ENCODE measurements around the gene ATXN1L.
"Not testable (repeated sequence)": the region's sequence is repeated elsewhere in the genome, so short reads cannot be mapped to it uniquely, and the experiment has no call there.

ATXN1L gene, protein sequence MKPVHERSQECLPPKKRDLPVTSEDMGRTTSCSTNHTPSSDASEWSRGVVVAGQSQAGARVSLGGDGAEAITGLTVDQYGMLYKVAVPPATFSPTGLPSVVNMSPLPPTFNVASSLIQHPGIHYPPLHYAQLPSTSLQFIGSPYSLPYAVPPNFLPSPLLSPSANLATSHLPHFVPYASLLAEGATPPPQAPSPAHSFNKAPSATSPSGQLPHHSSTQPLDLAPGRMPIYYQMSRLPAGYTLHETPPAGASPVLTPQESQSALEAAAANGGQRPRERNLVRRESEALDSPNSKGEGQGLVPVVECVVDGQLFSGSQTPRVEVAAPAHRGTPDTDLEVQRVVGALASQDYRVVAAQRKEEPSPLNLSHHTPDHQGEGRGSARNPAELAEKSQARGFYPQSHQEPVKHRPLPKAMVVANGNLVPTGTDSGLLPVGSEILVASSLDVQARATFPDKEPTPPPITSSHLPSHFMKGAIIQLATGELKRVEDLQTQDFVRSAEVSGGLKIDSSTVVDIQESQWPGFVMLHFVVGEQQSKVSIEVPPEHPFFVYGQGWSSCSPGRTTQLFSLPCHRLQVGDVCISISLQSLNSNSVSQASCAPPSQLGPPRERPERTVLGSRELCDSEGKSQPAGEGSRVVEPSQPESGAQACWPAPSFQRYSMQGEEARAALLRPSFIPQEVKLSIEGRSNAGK

DNA sequence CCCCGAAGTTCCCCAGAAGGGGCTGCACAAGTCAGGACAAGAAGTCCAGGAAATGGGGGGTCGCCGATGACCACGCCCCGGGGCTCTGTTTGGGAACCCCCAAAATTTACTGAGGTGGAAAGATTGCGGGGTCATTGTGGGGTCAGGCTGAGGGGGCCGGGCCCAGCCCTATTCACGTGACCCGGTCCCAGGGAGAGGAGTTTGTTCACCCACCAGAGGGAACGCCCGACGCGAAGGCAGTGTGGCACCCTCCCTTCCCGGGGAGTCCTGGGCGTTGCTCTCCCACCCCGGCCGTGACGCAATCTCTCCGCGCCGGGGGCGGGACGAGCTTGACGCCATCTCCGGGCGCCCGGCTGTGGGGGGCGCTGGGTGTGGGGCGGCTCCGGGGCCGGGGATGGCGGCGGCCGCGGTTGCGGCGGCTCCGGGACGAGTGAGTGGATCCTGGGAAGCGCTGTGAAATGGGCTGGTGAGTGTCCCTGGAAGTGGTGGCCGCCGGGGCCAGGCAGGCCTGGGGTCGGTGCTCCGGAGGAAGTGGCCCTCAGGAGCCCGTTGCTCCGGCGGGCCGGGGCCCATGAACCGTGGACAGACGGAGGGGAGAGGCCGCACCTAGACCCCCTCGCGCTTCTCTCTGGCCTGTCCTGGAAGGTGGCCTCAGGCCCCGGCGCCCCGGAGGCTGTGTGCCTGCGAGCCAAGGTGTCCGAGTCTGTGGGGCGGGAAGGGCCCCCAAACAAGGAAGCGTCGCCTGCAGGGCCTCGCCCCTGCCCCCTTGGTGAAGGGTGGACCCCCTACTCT, at the start of gene ATXN1L:
ATXN1L (plus strand) TSS at position 338 of the 792 bp plus-strand sequence. CDS start 3,765 bp downstream, outside the sequence.
- FAIRE-seq (no peak), DNase-seq (ENCODE audit: insufficient read length, low spot score) (peak; percentile 65)
- TF ChIP-seq, protein P1, sequence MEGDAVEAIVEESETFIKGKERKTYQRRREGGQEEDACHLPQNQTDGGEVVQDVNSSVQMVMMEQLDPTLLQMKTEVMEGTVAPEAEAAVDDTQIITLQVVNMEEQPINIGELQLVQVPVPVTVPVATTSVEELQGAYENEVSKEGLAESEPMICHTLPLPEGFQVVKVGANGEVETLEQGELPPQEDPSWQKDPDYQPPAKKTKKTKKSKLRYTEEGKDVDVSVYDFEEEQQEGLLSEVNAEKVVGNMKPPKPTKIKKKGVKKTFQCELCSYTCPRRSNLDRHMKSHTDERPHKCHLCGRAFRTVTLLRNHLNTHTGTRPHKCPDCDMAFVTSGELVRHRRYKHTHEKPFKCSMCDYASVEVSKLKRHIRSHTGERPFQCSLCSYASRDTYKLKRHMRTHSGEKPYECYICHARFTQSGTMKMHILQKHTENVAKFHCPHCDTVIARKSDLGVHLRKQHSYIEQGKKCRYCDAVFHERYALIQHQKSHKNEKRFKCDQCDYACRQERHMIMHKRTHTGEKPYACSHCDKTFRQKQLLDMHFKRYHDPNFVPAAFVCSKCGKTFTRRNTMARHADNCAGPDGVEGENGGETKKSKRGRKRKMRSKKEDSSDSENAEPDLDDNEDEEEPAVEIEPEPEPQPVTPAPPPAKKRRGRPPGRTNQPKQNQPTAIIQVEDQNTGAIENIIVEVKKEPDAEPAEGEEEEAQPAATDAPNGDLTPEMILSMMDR (IDR thresholded peaks at IDR 0.05; ENCODE audit: insufficient read depth, missing control alignments) = no peak

- DNase-seq (ENCODE audit: insufficient read length, low spot score) = no peak
- no peak for FAIRE-seq
- TF ChIP-seq, protein P1 (IDR thresholded peaks at IDR 0.05; ENCODE audit: insufficient read depth, missing control alignments) = no peak
These were observed 49.2 kb upstream of the ATXN1L start for GRCh38 chr16:71796501-71797097.

DNA sequence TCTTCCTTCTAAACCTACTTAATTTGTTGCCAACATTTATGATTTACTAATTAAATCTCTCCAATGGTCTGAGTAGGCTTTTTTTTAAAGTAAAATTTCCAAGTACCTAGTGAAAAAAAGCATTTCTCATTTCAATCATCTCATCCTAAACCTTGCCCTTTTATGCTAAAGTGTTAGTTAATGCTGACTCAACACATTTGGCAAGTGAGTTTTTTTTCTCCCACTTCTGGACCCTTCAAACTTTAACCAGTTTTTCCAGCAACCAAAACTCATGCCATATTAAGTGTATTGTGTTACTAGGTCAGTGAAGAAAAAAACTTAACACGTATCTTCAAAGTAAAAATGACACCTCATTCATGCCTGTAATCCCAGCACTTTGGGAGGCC, 42.5 kb upstream of the ATXN1L start:
- FAIRE-seq = no peak
- no peak for DNase-seq (ENCODE audit: insufficient read length, low spot score)
- TF ChIP-seq, protein P1 (IDR thresholded peaks at IDR 0.05; ENCODE audit: insufficient read depth, missing control alignments) = no peak

DNA sequence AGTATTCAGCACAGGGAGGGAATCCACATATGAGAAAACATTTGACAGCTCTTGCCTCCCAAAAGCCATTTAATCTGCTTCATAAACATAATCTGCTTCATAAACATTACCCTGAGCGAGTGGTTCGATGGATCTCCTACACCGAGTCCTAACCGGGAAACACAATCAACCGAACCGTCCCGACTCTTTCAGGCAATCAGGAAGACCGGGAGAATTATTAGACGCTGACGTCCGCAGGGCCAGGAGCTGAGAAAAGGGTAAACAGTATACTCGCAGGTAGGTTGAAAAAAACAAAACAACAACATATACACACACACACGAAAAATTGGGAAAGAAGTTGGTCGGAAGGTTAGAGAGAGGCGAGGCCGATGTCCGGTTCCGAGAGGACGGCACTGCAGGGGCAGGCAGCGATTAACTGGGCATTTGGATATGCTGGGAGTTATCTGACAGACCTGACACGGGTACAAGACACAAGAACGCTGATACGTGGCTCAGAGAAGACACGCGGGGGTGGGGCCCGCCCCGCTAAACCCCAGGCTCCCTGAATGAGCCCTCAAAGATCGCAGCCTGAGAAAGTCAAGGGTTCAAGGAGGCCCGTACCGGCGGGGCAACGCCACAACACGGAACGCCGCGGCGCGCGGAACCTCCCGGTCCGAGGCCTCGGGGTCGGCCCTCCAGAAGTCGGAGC, 37.7 kb upstream of the ATXN1L start:
- no peak for DNase-seq (ENCODE audit: insufficient read length, low spot score)
- no peak for FAIRE-seq
- TF ChIP-seq, protein P1 (IDR thresholded peaks at IDR 0.05; ENCODE audit: insufficient read depth, missing control alignments) = no peak

DNA sequence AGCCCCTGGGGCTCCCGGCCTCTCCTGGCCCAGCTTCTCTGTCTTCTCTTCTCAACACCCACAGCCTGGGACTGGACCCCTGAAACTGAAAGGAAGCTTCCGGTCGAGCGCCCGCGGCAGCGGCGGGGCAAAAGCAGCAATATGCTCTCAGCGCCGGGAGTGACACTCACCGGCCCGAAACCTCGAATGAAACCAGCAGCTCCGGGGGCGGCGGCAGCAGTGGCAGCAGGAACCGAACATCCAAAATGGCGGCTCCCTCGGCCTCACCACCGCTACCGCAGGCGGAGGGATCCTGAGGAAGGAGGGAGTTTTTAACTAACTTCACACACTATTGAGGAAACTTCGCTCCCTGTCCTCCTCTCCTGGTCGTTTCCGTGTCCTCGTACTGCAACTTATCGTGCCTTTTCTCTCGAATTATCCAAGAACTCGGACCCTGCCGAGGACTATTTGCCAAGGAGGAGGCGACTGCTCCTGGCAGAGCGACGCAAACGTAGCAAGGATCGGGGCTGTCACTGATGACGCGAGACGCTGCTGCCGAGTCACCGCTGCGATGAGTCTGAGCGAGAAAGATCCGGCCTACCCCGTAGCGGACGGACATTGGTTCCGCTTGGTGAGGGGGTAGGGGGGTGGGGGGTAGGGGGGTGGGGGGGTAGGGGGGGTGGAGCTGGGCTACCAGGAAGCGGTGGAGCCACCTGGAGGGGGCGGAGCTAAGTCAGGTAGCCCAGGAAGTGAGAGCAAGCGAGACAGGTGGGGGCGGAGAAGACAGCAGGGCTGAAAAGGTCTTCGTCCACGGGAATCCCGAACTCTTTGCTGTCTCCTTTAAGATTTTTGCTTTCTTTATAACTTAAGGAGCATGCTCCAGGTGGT, 37.0 kb upstream of the ATXN1L start, which contains the start of gene AP1G1:
AP1G1 (minus strand) TSS at position 242 of the 867 bp plus-strand sequence. CDS start 19,355 bp downstream, outside the sequence.
- peak; percentile 33 for DNase-seq (ENCODE audit: insufficient read length, low spot score)
- no peak for FAIRE-seq
- TF ChIP-seq, protein P1 (IDR thresholded peaks at IDR 0.05; ENCODE audit: insufficient read depth, missing control alignments) = no peak

DNA sequence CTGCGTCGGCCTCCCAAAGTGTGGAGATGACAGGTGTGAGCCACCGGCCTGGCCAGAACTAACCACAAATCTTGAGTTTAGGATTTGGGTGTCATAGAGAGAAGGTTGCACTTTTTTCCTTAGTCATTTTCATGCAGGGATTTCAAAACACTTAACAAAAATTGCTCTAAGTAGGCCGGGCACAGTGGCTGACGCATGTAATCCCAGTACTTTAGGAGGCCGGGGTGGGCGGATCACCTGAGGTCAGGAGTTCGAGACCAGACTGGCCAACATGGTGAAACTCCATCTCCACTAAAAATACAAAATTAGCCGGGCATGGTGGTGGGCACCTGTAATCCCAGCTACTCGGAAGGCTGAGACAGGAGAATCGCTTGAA, 35.6 kb upstream of the ATXN1L start:
- not testable (repeated sequence) for FAIRE-seq; DNase-seq (ENCODE audit: insufficient read length, low spot score)
